ENCODE measurements around the gene CACNA1A. TPM values are rescaled to one million over a fixed set of nuclear protein-coding genes. Genes with fewer than 3 reads are reported as not detected.

CACNA1A gene
- total RNA-seq (2021; fragmentation: NEBNext Ultra II Directional; extraction: Animal tissue kit (Norgen Biotek cat#: 25700)), result 10 to 100 TPM in 3 of 6 experiments, 1 to 10 TPM in 3; 1.3 to 13.2 (median 10.0) TPM
- long read RNA-seq, result 0 reads

GRCh38 chr19:13506471-13506820 lies at the start of gene CACNA1A:
CACNA1A (minus strand) TSS chr19:13506479; CDS start chr19:13506224, 255 bp downstream.
- Mint-ChIP-seq H3K27ac (peak within 1 kb of the TSS; percentile 8; the same call in 1 of the 2 replicates), H3K9me3 (no peaks in the 10 kb centered on the region), H3K36me3 (ENCODE audit: low read depth) (no peaks in the 10 kb centered on the region), H3K4me3 (peak within 1 kb of the TSS; percentile 83), H3K4me1 (ENCODE audit: low read depth) (peaks cover 7% of the 10 kb centered on the region), H3K27me3 (ENCODE audit: insufficient read depth) (peaks cover 48% of the 10 kb centered on the region)
- peak; percentile 39 for TF ChIP-seq CTCF (IDR thresholded peaks at IDR 0.05)
- no peak for DNase-seq

GRCh38 chr19:13554506-13555240 lies 48.4 kb upstream of the CACNA1A start:
- Mint-ChIP-seq H3K4me3 (no peak overlapping the region), H3K36me3 (ENCODE audit: low read depth) (no peaks in the 10 kb centered on the region), H3K9me3 (no peaks in the 10 kb centered on the region), H3K27ac (no peak overlapping the region), H3K4me1 (ENCODE audit: low read depth) (peaks cover 15% of the 10 kb centered on the region), H3K27me3 (ENCODE audit: insufficient read depth) (peaks cover 28% of the 10 kb centered on the region)
- DNase-seq, result no peak
- no peak for TF ChIP-seq CTCF (IDR thresholded peaks at IDR 0.05)

GRCh38 chr19:13553880-13554400 lies 47.7 kb upstream of the CACNA1A start:
- Mint-ChIP-seq H3K27ac (no peak overlapping the region), H3K9me3 (no peaks in the 10 kb centered on the region), H3K4me3 (no peak overlapping the region), H3K4me1 (ENCODE audit: low read depth) (peaks cover 15% of the 10 kb centered on the region), H3K36me3 (ENCODE audit: low read depth) (no peaks in the 10 kb centered on the region), H3K27me3 (ENCODE audit: insufficient read depth) (peaks cover 28% of the 10 kb centered on the region)
- DNase-seq, result no peak
- TF ChIP-seq CTCF (IDR thresholded peaks at IDR 0.05), result no peak

GRCh38 chr19:13548131-13548530 lies 41.9 kb upstream of the CACNA1A start:
- DNase-seq, result no peak
- no peak overlapping the region for H3K4me3 Mint-ChIP-seq
- H3K36me3 Mint-ChIP-seq (ENCODE audit: low read depth), result no peaks in the 10 kb centered on the region
- no peak overlapping the region for H3K27ac Mint-ChIP-seq
- TF ChIP-seq CTCF (IDR thresholded peaks at IDR 0.05), result no peak
- H3K4me1 Mint-ChIP-seq (ENCODE audit: low read depth), result peaks cover 8% of the 10 kb centered on the region
- H3K27me3 Mint-ChIP-seq (ENCODE audit: insufficient read depth), result peaks cover 15% of the 10 kb centered on the region
- no peaks in the 10 kb centered on the region for H3K9me3 Mint-ChIP-seq

GRCh38 chr19:13547102-13547501 lies 40.8 kb upstream of the CACNA1A start:
- Mint-ChIP-seq H3K27ac (no peak overlapping the region), H3K4me3 (no peak overlapping the region), H3K27me3 (ENCODE audit: insufficient read depth) (peaks cover 10% of the 10 kb centered on the region)

More at GRCh38 chr19:13547102-13547501, 40.8 kb upstream of the CACNA1A start:
- Mint-ChIP-seq H3K36me3 (ENCODE audit: low read depth) (no peaks in the 10 kb centered on the region), H3K4me1 (ENCODE audit: low read depth) (no peaks in the 10 kb centered on the region), H3K9me3 (no peaks in the 10 kb centered on the region)
- no peak for DNase-seq
- no peak for TF ChIP-seq CTCF (IDR thresholded peaks at IDR 0.05)
